IMR-90 (cell line): Measurements from ENCODE around the gene UQCRC1. TPM values are rescaled to one million over a fixed set of nuclear protein-coding genes. Genes with fewer than 3 reads are reported as not detected.

ENCODE experiments used
- ATAC-seq: fragments of 200-7000 bp; cut with Tn5 transposase; 2 replicates; pipeline ENCODE4 v1.9.1; 2020; ENCODE audit warnings: low read depth, mild to moderate bottlenecking, moderate library complexity
- BruUV-seq: library from RNA; stranded (reverse); fragments of 400-500 nt; replicated peaks from 2 replicates; lab custom pipeline; 2021; lab: Mats Ljungman, UMichigan
- CTCF ChIA-PET: fragments of 300-600 bp; formaldehyde crosslinking; extraction: SDS; loops from one replicate; lab custom pipeline; 2021; ENCODE audit warnings: antibody characterized with exemption; lab: Yijun Ruan, JAX
- POLR2A ChIA-PET: fragments of 300-600 bp; sonication (Branson Sonifier 250); formaldehyde crosslinking; loops from one replicate; lab custom pipeline; 2022; ENCODE audit warnings: antibody characterized with exemption; ENCODE audit not compliant: unreplicated experiment; lab: Charles Lee
- DNase-seq: peaks from one replicate; pipeline ENCODE4 v3.0.0; 2013
- H2AFZ ChIP-seq: replicated peaks from 2 replicates; pipeline ENCODE3; 2013; ENCODE audit warnings: low read length, mild to moderate bottlenecking; ENCODE audit not compliant: poor library complexity
- H2AK5ac ChIP-seq: 2 replicates; pipeline ENCODE4 v1.6.1; 2013; ENCODE audit warnings: low read depth, low read length, inconsistent platforms
- H2AK9ac ChIP-seq: replicated peaks from 2 replicates; pipeline ENCODE3; 2013; ENCODE audit warnings: mild to moderate bottlenecking, low read depth, low read length, moderate library complexity; ENCODE audit not compliant: poor library complexity
- H2BK120ac ChIP-seq: 2 replicates; pipeline ENCODE4 v1.6.1; 2013; ENCODE audit warnings: low read depth, low read length, inconsistent platforms
- H2BK15ac ChIP-seq: 3 replicates; pipeline ENCODE4 v1.6.1; 2013; ENCODE audit warnings: low read depth, low read length, inconsistent platforms
- H2BK20ac ChIP-seq: 2 replicates; pipeline ENCODE4 v1.6.1; 2013; ENCODE audit warnings: low read depth, mild to moderate bottlenecking, inconsistent platforms, low read length, moderate library complexity
- H2BK5ac ChIP-seq: 2 replicates; pipeline ENCODE4 v1.6.1; 2013; ENCODE audit warnings: mild to moderate bottlenecking, low read depth, low read length, inconsistent platforms; ENCODE audit not compliant: poor library complexity, severe bottlenecking
- H3K14ac ChIP-seq: replicated peaks from 2 replicates; pipeline ENCODE4 v1.6.1; 2013; ENCODE audit warnings: low read depth, low read length, inconsistent platforms
- H3K18ac ChIP-seq: 2 replicates; pipeline ENCODE4 v1.6.1; 2013; ENCODE audit warnings: low read depth, low read length, control low read depth
- H3K23ac ChIP-seq: 2 replicates; pipeline ENCODE4 v1.6.1; 2013; ENCODE audit warnings: low read depth, low read length, inconsistent platforms
- H3K27ac ChIP-seq: 2 replicates; pipeline ENCODE4 v1.5.1; 2013; ENCODE audit warnings: mild to moderate bottlenecking, control low read depth, low read length; ENCODE audit not compliant: insufficient read depth
- H3K27me3 ChIP-seq: 2 replicates; pipeline ENCODE4 v1.6.1; 2013; ENCODE audit warnings: low read length; ENCODE audit not compliant: control insufficient read depth, insufficient read depth
- H3K36me3 ChIP-seq: 2 replicates; pipeline ENCODE4 v1.6.1; 2013; ENCODE audit warnings: low read length, mixed read lengths; ENCODE audit not compliant: control insufficient read depth, insufficient read depth
- H3K4ac ChIP-seq: 2 replicates; pipeline ENCODE4 v1.6.1; 2013; ENCODE audit warnings: low read depth, low read length, inconsistent platforms
- H3K4me1 ChIP-seq: 2 replicates; pipeline ENCODE4 v1.6.1; 2013; ENCODE audit warnings: low read length, mixed read lengths; ENCODE audit not compliant: control insufficient read depth, insufficient read depth
- H3K4me2 ChIP-seq: 2 replicates; pipeline ENCODE4 v1.6.1; 2013; ENCODE audit warnings: low read depth, mild to moderate bottlenecking, control low read depth, low read length, moderate library complexity
- H3K4me3 ChIP-seq: 2 replicates; pipeline ENCODE4 v1.5.1; 2013; ENCODE audit warnings: low read depth, mild to moderate bottlenecking, control low read depth, low read length, moderate library complexity; ENCODE audit not compliant: insufficient read depth
- H3K56ac ChIP-seq: 2 replicates; pipeline ENCODE4 v1.6.1; 2013; ENCODE audit warnings: low read length, inconsistent platforms; ENCODE audit not compliant: insufficient read depth; ENCODE audit errors: extremely low read depth
- H3K79me1 ChIP-seq, 2 experiments: 2 replicates each; pipeline ENCODE4 v1.6.1; 2013; ENCODE audit warnings: low read length in 2 of 2, inconsistent platforms in 1 of 2, low read depth in 1 of 2
- H3K9ac ChIP-seq: 2 replicates; pipeline ENCODE4 v1.6.1; 2013; ENCODE audit warnings: low read depth, low read length, control low read depth
- H3K9me1 ChIP-seq: 2 replicates; pipeline ENCODE4 v1.6.1; 2013; ENCODE audit warnings: low read length, inconsistent platforms; ENCODE audit not compliant: insufficient read depth
- H3K9me3 ChIP-seq: 2 replicates; pipeline ENCODE4 v1.6.1; 2013; ENCODE audit warnings: low read length; ENCODE audit not compliant: control insufficient read depth, insufficient read depth
- H4K20me1 ChIP-seq: 2 replicates; pipeline ENCODE4 v1.6.1; 2013; ENCODE audit warnings: low read length, inconsistent platforms; ENCODE audit not compliant: insufficient read depth
- H4K5ac ChIP-seq: 2 replicates; pipeline ENCODE4 v1.6.1; 2013; ENCODE audit warnings: mild to moderate bottlenecking, low read depth, low read length, control low read depth
- H4K8ac ChIP-seq, 2 experiments: 2 replicates each; pipeline ENCODE4 v1.6.1; 2013; ENCODE audit warnings: low read depth in 2 of 2, low read length in 2 of 2, control low read depth in 1 of 2, inconsistent platforms in 1 of 2
- H4K91ac ChIP-seq: 2 replicates; pipeline ENCODE4 v1.6.1; 2013; ENCODE audit warnings: low read depth, low read length, inconsistent platforms; ENCODE audit not compliant: insufficient read depth
- ELK1 ChIP-seq: fragments of 150-350 bp; IDR thresholded peaks from 2 replicates; pipeline ENCODE4 v1.6.1; 2016; ENCODE audit warnings: low read depth, mild to moderate bottlenecking, low read length, moderate library complexity, borderline replicate concordance
- NFE2L2 ChIP-seq: fragments of 150-350 bp; IDR thresholded peaks from 2 replicates; pipeline ENCODE4 v1.6.1; 2016; ENCODE audit warnings: low read depth, mild to moderate bottlenecking, low read length
- RFX5 ChIP-seq: IDR thresholded peaks from 2 replicates; pipeline ENCODE4 v1.8.0; 2012; ENCODE audit warnings: low read depth, mild to moderate bottlenecking, low read length, moderate library complexity
- USF2 ChIP-seq: fragments of 150-350 bp; IDR thresholded peaks from 2 replicates; pipeline ENCODE4 v1.6.1; 2017; ENCODE audit warnings: mild to moderate bottlenecking, antibody characterized with exemption, low read length, low read depth
- WGBS, 2 experiments: methylation state at CpG; one replicate each; pipeline versions ENCODE4 v1.1.5 to v1.1.7; 2013; ENCODE audit warnings: missing lambda C conversion rate in 2 of 2; ENCODE audit not compliant: insufficient read length in 1 of 2; ENCODE audit errors: extremely low coverage in 2 of 2; 5-methylcytosine and 5-hydroxymethylcytosine counted together
- dilution Hi-C: fragments of 300-500 bp; cut with HindIII; formaldehyde crosslinking; loops from one replicate; pipeline ENCODE4 v1.14.3; 2018; ENCODE audit warnings: low sequenced_read_pairs; ENCODE audit not compliant: unreplicated experiment
- in situ Hi-C: fragments of 300-500 bp; cut with MboI; formaldehyde crosslinking; loops from 3 replicates; pipeline ENCODE4 v1.14.3; 2019; ENCODE audit warnings: low sequenced_read_pairs, inconsistent platforms, mixed read lengths
- intact Hi-C: fragments of 100-400 bp; cut with micrococcal nuclease; formaldehyde crosslinking; loops from 2 replicates; pipeline ENCODE4 v1.10.0; 2022
- polyA plus RNA-seq, 3 experiments: library from polyadenylated mRNA; depleted of rRNA; stranded (reverse); fragments of >200 nt; gene quantifications; 2 replicates each; pipeline ENCODE4 v1.2.3, GENCODE V29; 2012; ENCODE audit warnings: low replicate concordance in 1 of 3
- total RNA-seq: library from RNA; depleted of rRNA; stranded (reverse); fragments of >200 nt; gene quantifications from 2 replicates; pipeline ENCODE4 v1.2.3, GENCODE V29; 2012

Gene UQCRC1
- total and polyA plus RNA-seq, 2 of the 4 experiments (the other 2 are of a cell fraction), result 474 to 1,365 TPM

- ChIA-PET POLR2A (interaction anchor here (0.5 kb wide), 1 partner anchor 110 kb away, joined by 3 read pairs; no protein-coding TSS in a partner anchor), CTCF (no interaction called here)
- no TSS peak for BruUV-seq
- in situ Hi-C loops (no loop called here), dilution Hi-C loops (no loop called here), intact Hi-C loops (no loop called here)
- no peak overlapping the region for H3K18ac ChIP-seq
- no peak overlapping the region for H3K4ac ChIP-seq
- H3K23ac ChIP-seq, result no peak overlapping the region
- peaks cover 87% of the 10 kb centered on the region for H3K36me3 ChIP-seq
- peaks cover 11% of the 10 kb centered on the region for H3K9me1 ChIP-seq
- H3K56ac ChIP-seq, result no peak overlapping the region
- 100% methylated on average over 1 of the region's 4 CpGs; no CpG with 5 or more reads in 1 of the 2 experiments for WGBS, 2 experiments
- H3K9ac ChIP-seq, result no peak overlapping the region
- TF ChIP-seq USF2 (no peak), ELK1 (no peak), RFX5 (no peak), NFE2L2 (no peak)
- H2BK5ac ChIP-seq, result no peak overlapping the region
- H4K20me1 ChIP-seq, result peaks cover 6% of the 10 kb centered on the region; the same call in 1 of the 2 replicates
- no peaks in the 10 kb centered on the region for H3K9me3 ChIP-seq
- H3K79me1 ChIP-seq, result peaks cover 4 to 23% of the 10 kb centered on the region in 2 experiments; a peak in 2 of 4 replicates
- no peaks in the 10 kb centered on the region for H3K27me3 ChIP-seq
- no peak overlapping the region for H3K14ac ChIP-seq
- H3K4me1 ChIP-seq, result no peaks in the 10 kb centered on the region
- H4K5ac ChIP-seq, result no peak overlapping the region
- H2BK15ac ChIP-seq, result no peak overlapping the region
- H2AFZ ChIP-seq, result no peak overlapping the region
- no peak overlapping the region for H2AK9ac ChIP-seq
- no peak overlapping the region for H4K8ac ChIP-seq
- no peak overlapping the region for H2AK5ac ChIP-seq
- no peak overlapping the region for H3K4me2 ChIP-seq
- no peak overlapping the region for H3K4me3 ChIP-seq
- ATAC-seq, result no peak
- DNase-seq, result no peak
- H2BK20ac ChIP-seq, result no peak overlapping the region
- no peak overlapping the region for H3K27ac ChIP-seq
- no peak overlapping the region for H2BK120ac ChIP-seq
- H4K91ac ChIP-seq, result no peak overlapping the region
These were observed 32.8 kb downstream of the UQCRC1 start for GRCh38 chr3:48576647-48577046.
